GM20431 (cell line): ENCODE data around the gene ADPRHL1.

Experiments used
- in situ Hi-C: fragments of 300-500 bp; cut with MseI, MboI; formaldehyde crosslinking; loops from one replicate; pipeline ENCODE4 v1.15.0; 2020; ENCODE audit warnings: low sequenced_read_pairs; ENCODE audit not compliant: unreplicated experiment

The ADPRHL1 gene

DNA sequence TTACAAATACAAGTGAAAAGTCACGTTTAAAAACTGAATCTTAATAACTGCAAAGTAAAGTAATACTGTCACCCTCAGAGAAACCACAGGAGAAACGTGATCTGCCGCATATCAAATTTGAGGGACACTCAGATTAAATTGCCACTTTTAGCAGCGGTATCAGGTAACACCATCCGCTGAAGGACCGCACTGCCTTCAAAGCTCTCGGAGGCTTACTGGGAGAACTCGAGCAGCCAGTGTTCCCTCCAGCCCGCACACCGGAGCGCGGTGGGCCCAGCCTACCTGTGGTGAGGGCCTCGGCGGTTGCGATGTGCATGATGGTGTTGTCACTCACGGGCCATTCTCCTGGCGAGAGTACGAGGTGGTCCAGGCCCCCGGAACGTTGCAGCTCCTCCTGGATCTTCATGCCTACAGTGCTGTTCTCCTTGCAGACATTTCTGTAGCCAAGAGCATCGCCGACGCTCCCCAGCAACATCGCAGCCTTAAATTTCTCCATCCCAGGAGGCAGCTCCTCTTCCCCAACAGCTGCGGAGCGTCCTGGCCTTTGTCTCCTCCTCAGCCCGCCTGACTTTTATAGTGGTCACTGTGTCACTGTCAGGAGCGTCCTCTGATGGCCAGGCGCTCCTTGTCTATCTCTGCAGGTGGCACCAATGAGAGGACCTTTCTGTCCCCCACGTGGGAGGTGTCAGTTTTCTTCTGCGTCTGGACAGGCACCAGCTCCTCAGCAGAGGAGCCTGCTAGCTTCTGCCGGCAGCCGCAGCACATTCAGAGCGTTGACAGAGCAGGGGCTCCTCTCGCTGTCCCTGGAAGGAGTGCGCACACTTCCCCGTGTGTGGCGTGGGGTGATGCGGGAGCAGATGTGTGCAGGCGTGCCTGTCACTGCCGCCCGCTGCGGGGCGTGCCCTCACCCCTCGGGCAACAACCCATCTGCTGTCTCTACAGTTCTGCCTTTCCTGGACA, at the start of gene ADPRHL1:
TSS of gene ADPRHL1 (minus strand) at position 547 of the 960 bp plus-strand sequence. CDS start at position 496, 51 bp downstream.
- in situ Hi-C loops, result no loop called here

DNA sequence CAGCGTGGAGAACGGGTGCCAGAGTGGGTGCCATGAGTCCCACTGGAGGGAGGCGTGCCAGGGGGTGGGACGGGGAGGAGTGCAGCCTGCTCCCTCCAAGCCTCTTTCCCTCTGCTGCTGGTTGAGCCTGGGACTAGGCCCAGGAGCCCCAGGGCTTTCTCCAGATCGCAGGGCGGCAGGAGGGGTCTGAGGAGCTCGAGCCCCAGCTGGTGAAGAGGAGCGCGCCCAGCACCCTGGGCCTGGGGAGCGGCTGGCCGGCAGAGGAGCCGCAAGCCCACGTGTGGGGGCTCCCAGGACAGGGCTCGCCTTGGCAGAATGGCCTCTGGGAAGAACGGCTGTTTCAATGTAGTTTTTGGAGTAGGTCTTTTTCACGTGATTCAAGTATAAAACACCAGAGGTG, 49.4 kb upstream of the ADPRHL1 start:
- in situ Hi-C loops, result no loop called here

DNA sequence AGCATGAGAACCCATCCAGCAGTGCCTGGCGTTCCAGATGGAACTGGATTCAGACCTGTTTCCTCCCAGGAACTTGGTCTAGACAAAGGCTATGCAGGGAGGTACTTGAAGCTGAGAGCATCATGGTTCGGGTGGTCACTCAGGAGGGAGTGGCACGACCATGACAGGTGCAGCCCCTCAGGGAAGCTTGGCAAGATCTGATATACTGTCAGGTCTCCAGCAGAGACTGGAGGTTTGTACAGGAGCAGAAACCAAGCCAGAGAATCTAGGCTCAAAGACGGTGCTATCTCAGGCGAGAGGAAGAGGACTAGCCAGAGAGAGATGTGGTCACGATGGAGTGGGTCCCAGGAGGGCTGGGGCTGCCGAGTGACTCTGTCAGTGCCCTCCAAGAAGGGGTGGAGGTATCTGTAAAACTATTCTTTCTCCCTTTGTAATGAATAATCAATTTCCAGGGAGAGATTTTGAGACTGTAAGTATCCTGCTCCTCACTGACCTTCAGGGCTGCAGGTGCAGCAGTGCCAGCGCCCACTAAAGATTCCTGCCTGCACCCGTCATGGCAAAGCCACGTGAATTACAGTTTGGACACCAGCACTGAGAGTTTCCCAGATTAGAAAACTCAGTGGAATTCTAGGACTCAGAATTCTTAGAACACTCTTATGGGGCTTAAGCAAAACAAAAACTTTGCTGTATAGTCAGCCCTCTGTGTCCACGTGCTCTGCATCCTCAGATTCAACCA, 47.4 kb upstream of the ADPRHL1 start:
- in situ Hi-C loops, result no loop called here

DNA sequence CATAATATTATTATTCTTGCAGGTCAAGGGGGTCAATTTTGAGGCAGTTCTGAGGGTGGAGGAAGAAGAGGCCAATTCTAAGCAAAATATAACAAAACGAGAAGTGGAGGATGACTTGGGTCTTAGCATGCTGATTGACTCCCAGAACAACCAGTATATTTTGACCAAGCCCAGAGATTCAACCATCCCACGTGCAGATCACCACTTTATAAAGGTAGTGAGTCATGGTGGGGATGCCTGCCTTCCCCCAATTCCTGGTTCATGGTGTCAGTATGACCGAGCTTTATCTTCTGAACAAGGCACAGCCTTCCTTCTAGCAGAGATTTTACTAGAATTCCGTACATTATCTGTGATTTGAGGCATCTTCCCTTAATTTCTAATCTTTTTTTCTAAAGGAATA, 46.6 kb upstream of the ADPRHL1 start:
- in situ Hi-C loops, result no loop called here

DNA sequence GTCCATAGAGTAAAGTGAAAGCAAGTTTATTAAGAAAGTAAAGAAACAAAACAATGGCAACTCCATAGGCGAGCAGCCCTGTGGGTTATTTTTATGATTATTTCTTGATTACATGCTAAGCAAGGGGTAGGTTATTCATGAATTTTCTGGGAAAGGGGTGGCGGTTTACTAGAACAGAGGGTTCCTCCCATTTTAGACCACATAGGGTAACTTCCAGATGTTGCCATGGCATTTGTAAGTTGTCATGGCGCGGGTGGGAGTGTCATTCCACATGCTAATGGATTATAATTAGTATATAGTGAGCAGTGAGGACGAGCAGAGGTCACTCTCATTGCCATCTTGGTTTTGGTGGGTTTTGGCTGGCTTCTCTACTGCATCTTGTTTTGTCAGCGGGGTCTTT, 45.6 kb upstream of the ADPRHL1 start:
- in situ Hi-C loops, result no loop called here

DNA sequence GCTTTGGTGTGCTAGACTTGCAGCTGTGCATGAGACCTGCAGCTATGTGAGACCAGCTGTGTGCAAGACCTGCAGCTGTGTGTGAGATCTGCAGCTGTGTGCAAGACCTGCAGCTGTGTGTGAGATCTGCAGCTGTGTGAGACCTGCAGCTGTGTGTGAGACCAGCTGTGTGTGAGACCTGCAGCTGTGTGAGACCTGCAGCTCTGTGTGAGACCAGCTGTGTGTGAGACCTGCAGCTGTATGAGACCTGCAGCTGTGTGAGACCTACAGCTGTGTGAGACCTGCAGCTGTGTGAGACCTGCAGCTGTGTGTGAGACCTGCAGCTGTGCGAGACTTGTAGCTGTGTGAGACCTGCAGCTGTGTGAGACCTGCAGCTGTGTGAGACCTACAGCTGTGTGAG, 43.9 kb upstream of the ADPRHL1 start:
- in situ Hi-C loops, result no loop called here

DNA sequence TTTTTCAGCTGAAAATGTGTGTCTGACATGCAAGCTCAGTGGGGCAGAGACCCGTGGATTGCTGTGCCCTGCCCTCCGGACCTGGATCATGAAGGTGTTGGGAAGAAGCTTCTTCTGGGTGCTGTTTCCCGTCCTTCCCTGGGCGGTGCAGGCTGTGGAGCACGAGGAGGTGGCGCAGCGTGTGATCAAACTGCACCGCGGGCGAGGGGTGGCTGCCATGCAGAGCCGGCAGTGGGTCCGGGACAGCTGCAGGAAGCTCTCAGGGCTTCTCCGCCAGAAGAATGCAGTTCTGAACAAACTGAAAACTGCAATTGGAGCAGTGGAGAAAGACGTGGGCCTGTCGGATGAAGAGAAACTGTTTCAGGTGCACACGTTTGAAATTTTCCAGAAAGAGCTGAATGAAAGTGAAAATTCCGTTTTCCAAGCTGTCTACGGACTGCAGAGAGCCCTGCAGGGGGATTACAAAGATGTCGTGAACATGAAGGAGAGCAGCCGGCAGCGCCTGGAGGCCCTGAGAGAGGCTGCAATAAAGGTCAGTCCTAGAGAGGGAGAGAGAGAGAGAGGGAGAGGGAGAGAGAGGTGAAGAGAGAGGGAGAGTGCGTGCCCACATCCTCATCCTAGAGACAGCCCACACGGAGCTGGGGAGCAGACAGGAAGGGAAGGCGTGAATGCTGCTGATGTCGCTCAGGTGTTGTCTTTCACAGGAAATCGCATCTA, 42.4 kb upstream of the ADPRHL1 start:
- in situ Hi-C loops, result no loop called here

DNA sequence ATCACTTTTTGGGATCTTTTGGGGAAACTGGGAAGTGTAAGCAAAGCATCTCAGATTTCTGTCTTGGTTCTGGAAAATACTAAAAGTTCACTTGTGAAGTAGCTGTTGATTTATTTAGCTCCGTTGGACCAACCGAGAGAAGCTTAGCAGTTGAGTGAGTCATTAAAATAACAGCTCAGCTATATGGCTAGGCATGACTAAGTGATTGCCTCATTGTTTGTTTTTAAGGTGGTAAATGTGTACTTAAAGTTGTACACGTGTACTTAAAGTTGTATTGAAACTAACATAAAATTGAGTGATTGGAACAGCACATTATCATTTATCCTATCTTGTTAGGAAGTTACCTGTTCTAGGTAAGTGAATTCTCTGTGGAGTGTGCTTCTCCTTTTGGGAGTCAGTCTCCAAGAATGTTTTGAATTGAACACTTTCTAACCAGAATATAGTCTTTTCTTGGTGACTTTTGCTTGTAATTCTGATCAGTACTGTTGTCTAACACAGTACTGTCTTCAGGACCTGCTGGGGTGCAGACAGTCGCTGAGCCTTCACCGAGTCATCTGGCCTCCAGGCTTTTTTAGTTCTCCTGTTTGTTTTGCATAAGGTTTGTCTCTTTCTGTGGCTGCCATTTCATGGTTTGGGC, 40.1 kb upstream of the ADPRHL1 start:
- in situ Hi-C loops, result no loop called here

DNA sequence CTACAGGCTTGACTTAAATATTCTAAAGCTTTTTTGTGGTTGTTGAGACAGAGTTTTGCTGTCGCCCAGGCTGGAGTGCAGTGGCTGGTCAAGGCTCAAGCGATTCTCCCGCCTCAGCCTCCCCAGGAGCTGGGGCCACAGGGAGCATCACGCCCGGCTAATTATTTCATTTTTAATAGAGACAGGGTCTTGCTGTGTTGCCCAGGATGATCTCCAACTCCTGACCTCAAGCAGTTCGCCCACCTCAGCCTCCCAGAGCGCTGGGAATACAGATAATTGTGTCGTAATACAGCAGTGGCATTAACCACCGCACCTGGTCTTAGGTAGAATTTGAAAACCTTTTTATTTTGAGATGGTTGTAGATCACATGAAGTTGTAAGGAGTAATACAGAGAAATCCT, 38.7 kb upstream of the ADPRHL1 start:
- in situ Hi-C loops, result no loop called here

DNA sequence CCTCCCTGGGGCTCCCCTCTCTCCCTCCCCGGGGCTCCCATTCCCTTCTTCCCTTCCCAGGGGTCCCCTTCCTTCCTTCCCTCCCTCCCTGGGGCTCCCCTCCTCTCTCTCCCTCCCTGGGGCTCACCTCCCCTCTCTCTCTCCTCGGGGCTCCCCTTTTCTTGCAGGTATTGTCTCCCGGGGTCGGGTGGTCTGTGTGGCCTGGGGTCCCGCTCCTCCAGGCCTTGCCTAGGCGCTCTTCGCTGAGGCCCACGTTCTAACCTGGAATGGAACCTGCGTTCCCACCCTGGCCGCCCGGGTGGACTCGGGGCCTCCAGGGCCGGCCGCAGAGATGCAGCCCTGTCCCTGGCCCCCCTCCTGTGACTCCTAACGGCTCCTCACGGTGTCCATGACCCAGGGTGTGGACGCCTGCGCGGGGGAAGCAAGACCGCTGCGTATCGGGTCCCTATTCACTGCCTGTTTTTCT, 38.2 kb upstream of the ADPRHL1 start:
- in situ Hi-C loops, result no loop called here

DNA sequence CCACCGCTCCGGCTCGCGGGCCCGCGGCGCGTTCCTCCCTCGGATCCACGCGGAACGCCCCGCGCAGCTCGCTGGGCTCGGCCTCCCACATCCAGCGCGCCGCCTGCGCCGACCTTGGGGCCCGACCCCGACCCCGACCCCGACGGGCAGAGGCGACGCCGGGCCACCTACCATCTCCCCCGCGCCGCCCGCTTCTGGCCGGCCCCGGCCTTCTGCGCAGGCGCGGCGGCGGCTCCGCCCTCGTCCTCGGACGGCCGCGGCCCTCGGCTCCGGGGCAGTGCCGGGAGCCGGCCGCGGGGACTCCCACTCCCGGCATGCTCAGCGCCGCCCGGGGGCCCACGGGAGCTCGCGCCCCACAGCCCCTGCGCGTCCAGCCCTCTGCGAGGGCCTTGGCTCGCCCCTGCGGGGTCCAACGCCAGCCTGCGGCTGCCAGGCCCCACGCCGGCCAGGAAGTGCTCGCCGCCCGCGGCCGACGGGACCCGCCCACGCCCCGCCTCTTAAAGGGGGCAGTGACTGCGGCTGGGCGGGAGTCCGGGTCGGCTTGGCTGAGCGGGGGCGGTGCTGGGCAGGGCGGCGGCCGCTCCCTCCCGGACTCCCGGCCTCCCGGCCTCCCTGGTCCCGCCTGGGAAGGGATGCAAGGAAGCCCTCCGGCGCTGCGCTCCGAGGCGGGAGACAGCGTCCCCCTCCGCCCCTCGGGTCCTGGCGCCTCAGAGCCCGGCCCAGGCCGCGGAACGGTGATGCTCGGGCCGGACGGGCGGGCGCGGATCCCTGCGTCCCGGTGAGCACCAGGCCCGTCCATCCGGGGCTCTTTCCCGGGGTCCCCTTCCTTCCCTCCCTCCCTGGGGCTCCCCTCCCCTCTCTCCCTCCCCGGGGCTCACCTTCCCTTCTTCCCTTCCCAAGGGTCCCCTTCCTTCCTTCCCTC, 37.5 kb upstream of the ADPRHL1 start, which contains the start of gene DCUN1D2:
TSS of gene DCUN1D2 (minus strand) at position 216 of the 922 bp plus-strand sequence. CDS start at position 174, 42 bp downstream.
- in situ Hi-C loops, result no loop called here

DNA sequence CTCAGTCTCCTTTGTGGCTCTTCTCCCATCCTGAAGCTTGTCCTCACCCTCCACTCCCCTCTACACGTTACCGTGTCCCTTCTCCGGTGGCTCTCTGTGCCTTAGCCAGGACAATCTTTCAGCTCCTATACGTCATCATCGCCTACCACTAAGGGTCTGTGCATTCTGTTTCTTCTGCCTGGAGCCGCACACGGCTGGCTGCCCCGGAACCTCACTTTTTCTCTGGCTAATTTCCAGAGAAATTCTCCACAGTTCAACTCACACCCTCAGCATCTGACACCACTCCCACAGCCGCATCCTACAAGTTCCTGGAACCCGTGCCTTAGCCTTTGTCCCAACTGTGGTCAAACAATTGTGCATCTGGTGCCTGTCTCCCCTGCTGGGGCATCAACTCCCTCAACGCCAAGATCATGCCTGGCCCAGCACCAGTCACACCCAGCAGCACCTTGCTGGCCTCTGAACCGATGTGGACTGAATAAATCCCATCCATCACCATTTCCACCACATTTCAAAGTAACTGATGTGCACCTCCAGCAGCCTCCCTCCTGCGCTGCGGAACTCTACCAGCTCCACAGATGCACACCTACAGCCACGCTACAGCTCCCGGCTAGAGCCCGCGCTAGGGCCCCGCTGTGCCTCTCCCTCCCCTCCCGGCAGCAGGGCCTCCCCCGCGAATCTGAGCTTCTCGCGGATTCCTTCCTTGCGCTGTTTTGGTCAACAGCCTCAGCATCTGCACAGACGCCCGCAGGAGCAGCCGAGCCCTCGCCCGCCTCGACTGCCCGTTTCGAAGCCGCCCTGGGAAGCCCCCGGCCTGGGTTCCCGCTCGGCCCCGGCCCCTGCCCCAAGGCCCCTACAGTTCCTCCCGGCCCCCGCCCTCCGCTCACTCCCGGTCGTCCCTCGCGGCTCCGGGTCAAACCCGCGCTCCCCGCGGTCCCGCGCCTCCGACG, 36.5 kb upstream of the ADPRHL1 start:
- in situ Hi-C loops, result no loop called here

DNA sequence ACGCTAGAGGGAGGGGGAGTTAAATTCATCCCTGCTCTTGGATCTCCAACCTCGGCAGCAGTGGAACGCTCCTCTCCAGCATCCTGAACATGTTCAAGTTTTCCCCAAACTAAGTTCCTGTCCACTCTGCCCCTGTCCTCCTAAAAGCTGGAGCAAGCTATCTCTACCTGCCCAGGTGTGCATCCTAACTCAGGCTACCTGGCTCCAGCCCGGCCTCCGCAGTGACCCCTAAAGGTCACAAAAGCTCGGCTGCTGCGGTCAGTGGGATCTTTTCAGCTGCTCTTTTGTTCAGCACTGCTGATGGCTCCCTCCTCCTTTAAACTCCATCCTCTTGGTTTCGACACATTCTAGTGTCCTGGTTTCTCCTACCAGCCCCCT, 35.9 kb upstream of the ADPRHL1 start:
- in situ Hi-C loops, result no loop called here

DNA sequence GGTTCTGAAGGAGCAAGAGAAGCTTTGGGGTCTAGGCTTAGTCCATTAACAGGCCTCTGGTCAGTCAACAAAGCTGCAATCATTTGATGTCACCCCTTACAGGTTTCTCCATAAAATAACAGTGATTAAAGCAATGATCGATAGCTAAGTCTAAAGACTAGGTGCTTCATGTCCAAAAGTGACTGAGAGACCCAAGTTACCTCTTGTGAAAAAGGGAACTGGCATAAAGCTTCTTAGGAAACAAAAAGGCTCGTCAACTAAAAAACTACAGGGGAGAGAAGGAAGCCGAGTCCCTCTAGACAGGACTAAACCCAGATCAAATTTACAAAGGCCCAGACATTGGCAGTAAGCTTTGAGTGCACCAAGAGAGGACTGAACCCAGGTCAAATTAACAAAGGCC, 35.0 kb upstream of the ADPRHL1 start:
- in situ Hi-C loops, result no loop called here

DNA sequence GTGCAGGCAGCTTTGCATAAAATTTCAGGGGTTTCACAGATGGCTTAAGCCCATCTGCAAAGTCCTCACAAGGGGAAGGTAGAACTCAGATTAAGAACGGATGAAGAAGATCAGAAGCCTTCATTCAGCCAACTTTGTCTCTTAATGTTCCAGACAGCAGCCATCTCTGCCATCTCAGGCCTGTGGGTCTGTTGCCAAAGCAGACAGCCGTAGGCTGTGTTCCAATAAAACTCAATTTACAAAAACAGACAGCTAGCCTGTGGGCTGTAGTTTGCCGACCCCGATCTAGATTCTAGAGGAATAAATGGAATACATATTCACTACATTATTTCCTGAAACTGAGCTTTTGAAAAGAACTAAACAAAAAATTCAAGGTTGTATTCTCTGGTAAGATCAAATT, 33.4 kb upstream of the ADPRHL1 start:
- in situ Hi-C loops, result no loop called here

DNA sequence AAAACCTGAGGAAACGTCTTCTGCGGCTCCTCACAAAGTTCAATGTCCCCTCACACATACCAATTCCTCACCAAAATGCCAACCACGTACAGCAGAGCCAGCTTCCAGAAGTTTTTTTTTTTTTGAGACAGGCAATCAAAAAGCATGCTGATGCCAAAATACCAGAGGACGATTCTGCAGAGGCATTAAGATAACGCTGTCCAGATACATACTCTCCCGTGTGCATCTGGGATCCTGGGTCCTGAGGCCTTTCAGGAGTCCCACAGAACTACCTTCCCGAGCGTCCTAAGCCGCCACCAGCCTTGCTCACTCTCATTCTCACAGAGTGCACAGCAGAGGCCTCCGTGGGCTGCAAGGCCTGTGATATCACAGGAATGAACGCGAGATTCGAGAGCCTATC, 32.3 kb upstream of the ADPRHL1 start:
- in situ Hi-C loops, result no loop called here

DNA sequence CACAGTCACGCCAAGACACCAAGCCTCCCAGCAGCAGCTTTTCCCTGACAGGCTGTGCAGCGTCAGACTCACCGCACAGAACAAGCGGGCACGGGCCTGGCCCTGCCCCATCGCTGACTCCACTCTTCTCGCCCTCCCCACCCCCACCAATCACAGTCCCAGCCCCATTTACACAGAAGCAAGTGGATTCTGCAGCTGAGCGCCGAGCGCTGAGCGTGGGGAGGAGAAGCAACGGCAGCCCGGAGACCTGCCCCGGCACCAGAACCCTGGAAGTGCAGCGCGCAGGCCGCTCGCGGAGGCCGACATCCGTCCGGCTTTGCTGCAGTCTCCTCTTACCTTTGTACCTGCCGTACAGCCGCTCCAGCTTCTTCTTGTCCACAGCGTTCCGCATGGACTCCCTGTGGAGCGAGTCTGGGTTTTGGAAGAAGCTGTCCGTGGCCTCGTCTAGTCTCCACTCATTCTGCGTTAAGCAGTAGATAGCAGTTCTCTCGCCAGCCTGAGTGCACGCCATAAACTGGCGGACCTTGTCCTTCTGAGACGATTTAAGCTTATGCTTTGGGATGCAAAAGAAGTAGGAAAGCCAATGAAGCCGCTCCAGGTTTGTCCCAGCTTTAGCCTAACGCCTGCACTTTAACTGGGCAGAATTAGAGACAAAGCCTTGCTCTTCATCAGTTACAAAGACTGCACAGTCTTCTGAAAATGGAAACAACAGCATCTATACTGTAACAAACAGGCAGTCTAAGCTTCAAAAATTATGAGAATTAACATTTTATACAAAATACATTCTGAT, 30.4 kb upstream of the ADPRHL1 start:
- in situ Hi-C loops, result no loop called here
